Stimulated activated CD8-positive, alpha-beta memory T cell treated with anti-CD3 and anti-CD28 coated beads, Interleukin-4, amount 100 ng/mL, for 1 hour (primary cell): ENCODE data around the gene SIN3B.

Experiments used
- DNase-seq, 2 donors: peaks; one replicate each; pipeline ENCODE4 v3.0.0-alpha.2; 2020; ENCODE audit warnings: low read depth in 2 of 2, low spot score in 1 of 2

Gene SIN3B

DNA sequence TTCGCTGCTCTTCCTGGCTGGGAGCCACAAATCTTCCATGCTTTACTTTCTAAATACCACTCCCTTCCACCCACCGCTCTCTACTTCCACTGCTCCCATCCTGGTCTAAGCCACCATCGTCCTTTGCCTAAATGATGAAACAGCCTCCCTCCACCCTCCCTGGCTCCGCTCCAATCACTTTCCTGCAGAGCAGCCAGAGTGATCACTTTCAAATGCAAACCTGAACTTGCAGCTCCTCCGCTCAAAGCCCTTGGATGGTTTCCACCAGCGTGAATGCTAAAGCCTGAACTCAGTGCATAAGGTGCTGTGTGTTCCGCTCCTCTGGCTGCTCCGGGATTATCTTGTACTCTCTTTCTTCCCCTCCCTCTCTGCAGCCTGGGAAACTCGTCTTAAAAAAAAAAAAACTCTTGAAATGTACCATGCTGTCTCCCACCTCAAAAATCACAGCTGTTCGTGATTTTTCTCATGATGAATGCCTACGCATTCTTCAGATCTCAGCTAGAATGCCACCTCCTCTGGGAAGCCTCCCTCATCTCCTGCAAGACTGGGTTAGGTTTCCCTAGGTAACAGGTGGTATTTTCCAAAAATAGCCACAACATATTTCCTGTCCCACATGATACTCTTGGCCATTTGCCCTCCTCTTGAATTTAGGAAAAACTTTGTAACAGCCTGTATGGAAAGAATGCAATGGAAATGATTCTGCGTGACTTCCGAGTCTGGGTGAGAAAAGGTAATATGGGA is 3.7 kb upstream of the SIN3B start:
- no peak for DNase-seq

DNA sequence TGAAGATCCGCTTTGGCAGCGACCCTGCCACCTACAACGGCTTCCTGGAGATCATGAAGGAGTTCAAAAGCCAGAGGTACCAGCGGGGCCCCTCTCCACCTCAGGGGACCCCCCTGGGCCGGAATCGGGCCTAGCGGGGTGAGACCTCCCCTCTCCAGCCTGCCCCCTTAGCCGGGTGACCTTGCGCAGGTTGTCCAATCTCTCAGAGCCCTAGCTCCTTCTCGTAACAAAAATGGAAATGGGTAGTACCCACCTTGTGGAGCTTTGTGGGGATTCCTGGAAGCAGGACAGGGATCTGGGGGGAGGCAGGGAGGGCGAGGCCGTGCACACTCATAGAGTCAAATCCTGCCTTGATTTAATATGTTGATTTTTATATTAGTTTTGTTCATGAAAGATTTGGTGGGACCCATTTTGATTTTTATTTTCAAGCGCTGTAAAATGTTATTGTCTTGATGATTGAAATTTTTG is 658 bp downstream of the SIN3B start:
- no peak for DNase-seq

DNA sequence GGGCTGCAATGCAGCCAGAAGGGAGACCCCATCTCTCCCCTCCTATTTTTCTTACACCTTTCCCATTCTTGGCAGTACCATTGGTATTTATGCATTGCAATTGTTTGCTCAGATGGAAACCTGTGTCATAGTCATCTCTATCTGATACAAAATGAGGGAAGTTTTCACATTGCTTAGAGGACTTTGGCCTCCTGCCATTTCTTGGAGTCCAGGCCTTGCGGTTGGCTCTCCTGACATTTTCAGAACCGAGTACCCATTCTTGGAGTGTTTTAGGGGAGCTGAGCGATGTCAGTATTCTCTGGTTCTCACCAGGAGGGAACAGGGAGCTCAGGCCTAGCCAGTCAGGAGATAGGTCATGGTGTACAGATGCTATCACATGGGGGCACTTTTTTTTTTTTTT is 1.5 kb downstream of the SIN3B start:
- no peak for DNase-seq

DNA sequence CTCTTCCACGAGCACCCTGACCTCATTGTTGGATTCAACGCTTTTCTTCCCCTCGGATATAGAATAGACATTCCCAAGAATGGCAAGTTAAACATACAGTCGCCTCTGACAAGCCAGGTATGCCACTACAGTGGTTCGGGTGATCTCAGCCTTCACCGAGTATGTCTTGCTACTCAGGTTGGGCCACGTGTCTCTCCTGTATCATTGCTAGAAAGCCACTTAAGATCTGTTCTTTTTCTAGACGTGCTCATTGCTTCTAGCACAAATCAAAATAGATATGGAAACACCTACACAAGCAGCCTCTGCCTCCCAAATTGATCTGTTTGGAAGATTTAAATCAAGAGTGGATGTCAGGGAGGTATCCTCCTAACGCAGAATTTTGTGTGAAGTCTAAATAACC is 2.3 kb downstream of the SIN3B start:
- no peak for DNase-seq

DNA sequence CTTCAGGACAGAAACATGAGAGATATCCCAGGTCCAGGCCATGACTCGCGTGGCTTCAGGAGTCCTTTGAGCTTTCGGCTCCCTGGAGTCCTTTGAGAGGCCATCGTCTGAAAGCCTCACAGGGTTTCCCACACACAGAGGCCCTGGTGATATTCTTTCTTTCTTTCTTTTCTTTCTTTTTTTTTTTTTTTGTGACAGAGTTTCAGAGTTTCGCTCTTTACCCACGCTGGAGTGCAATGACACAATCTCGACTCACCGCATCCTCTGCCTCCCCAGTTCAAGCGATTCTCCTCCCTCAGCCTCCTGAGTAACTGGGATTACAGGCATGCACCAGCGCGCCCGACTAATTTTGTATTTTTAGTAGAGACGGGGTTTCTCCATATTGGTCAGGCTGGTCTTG is 5.5 kb downstream of the SIN3B start:
- DNase-seq, result no peak

DNA sequence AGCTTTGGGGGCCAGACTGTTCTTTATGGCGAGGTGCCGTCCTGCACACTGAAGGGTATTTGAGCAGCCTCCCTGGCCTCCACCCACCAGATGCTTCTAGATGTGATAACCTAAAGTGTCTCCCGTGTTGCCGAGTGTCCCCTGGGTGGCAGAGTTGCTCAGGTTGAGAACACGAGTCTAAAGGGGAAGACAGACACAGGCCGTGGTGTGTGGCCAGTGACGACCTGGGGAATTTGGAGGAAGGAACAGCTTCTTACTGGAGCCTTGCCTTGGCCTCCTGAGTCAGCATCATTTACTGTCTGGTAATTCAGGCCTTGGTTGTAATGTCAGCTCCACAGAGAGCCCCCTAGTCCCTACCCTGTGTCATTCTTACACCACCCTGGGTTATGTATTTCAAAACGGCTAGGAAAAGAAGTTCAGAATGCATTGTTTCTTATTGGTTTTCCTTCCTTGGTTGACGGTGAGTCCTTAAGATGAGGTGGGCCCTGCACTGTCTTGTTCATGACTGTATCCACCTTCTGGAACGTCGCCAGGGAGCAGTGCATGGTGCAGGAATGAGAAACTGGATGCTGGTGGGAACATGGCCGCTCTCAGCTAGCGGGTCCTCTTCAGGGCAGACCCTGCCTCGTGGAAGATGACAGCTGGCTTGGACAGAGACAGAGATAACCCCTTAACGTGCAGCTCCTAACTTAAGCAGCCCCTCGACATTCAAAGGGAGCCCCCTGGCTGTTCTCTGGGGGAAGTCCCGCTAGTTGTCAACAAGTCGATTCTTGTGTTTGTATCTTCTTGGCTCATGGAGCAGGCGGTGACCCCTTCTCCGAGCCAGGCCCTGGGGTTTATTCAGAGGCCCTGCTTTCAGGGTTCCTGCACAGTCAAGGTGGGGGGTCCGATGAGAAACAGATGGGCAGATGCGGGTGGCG is 7.2 kb downstream of the SIN3B start:
- DNase-seq, result no peak

DNA sequence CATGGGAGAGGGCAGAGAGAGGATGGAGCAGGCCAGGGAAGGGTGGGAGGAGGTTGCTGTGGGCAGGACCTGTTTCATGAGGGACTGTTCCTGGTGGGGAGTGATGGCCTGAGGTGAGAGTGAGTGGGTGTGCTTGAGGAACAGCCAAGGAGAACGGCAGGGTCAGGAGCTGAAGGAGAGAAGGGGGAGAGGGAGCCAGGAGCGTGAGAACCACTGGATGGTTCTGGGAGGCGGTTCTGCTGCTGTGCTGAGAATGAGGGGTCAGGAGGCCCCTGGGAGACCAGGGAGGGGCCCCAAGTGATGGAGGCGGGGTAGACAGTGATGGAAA is 7.8 kb downstream of the SIN3B start:
- no peak for DNase-seq

DNA sequence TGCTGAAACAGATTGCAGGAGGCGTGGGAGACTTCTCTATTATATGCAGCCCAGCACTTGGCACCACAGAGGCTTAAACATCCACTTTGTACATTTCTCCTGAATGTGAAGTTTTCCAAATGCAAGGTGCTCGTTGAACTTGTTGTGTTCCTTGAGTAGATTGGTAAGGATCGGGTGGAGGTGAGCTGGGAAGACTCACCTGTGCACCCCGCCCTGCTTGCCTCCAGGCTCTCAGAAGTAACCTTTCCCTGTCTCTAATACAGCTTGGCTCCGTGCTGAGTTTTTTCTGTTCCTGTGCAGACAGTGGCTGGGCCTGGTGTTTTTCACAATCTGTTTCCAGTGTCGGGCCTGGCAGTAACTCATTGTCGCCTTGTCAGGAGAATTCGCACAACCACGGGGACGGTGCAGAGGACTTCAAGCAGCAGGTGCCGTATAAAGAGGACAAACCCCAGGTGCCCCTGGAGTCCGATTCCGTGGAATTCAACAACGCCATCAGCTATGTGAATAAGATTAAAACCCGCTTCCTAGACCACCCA is 12.3 kb downstream of the SIN3B start:
- no peak for DNase-seq

DNA sequence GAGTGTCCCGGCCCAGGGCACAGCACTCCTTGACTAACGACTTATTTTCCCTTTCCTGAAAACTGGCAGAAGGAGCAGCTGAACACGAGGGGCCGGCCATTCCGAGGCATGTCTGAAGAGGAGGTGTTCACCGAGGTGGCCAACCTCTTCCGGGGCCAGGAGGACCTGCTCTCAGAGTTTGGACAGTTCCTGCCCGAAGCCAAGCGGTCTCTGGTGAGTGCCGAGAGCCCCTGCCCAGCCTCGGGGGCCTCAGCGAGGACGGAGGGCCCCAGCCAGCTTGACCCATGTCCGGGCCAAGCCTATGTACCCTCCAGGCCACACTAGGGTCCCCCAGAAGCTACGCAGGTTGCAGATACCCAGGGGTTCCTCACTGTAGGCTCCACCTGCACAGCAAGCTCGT is 17.7 kb downstream of the SIN3B start:
- DNase-seq, result no peak

DNA sequence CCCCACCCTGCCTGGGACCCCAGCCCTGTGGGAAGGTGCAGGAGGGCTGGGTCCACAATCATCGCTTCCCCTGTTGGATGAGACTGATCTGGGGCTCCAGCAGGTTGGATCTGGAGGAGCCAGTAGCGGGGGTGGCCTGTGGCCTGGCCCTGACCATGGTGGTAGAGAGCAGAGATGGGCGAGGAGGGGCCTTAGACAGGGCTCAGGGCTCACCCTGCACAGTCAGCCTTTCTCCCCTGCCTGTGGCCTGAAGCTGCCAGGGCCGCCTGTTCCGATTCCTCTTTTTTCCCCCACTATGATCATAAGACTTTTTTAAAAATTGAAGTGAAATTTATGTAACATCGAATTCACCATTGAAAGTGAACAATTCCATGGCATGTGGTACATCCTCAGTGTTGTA is 18.2 kb downstream of the SIN3B start:
- DNase-seq, result no peak

DNA sequence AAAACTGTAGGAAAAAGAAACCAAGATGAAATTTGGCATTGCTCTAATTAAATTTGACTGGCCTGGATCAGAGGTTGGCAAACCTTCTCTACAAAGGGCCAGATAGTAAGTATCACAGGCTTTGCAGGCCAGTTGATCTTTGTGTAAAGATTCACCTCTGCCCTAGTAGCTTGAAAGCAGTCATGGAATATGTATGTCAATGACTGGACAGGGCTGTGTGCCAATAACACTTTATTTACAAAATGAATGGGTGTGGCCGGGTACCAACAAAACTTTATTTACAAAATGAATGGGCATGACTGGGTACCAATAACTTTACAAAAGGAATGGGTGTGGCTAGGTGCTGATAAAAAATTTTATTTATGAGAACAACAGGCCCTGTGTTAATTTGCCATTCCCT is 20.0 kb downstream of the SIN3B start:
- no peak for DNase-seq

DNA sequence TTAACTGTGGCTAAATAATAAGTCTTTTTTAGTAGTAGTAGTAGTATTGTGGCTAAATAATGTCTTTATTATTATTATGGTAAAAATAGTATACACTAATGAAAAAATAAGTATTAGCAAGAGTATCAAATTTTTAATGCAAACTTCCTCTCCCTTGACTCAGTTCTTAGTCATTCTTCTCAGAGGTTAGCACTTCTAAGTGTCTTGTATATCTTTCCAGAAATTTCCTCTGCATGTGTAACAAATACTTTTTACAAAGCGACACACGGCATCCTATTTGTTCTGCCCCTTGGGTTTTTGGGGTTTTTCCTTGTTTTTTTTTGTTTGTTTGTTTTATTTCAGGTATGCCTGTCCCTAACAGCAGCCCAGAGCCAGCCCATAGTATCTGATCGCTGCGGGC is 20.9 kb downstream of the SIN3B start:
- no peak for DNase-seq

DNA sequence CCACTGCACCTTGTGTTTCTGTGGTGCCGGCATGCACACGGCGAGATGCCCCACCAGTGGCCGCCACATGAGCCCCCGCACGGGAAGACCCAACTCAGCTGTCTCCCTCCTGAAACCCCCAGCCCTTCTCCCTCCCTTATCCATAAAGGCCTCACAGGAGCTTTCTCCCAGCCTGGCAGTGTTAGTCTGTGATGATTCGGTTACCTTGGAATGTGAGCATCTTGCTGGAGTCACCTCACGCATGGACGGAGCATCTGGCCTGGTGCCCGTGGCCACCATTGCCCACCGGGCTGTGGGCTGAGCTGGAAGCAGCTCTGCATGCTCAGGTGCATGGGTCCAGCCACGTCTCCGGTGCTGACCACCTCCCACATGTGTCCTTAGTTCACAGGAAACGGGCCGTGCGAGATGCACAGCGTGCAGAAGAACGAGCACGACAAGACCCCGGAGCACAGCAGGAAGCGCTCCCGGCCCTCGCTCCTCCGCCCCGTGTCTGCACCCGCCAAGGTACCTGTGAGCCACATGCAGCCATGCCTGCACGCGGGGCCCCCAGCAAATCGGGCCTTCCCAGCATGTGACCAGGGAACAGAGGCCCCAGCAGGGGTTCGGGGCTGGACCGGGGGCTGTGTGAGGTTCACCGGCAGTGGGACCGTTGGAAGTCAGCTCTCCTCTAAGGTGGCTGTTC is 22.0 kb downstream of the SIN3B start:
- DNase-seq, result no peak

DNA sequence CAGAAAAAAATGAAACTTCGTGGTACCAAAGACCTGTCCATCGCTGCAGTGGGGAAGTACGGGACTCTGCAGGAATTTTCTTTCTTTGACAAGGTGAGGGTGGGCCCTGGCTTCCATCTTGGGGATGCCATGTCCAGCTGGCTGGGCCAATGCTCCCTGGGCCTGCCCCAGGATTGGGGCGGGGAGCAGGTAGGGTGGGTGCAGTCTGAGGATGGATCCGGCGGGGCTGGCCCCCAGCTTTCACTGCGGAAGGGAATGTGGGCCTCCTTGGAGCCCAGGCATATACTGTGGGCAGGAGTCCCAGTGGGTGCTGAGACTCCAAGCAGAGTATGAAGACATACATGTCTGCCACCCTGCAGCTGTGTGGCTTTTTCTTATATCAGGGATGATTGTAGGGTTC is 23.9 kb downstream of the SIN3B start:
- no peak for DNase-seq

DNA sequence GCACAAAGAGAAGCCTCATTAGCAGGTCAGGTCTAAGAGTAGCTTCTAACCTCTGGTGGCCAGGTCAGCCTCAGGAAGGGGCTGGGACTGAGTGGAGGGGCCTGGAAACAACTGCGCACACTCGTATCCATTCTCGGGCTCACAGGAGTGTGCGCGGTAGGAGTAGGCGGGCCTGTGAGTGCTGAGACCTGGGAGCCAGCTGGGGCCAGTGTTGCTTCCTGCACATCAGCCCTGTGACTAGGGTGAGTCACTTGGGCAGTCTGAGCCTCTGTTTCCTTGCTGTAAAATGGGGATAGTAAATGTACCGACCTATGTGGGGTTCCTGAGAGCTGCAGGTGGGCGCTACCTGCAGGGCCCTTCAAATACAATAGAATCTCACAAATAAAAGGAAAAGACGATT is 26.9 kb downstream of the SIN3B start:
- DNase-seq, result no peak

DNA sequence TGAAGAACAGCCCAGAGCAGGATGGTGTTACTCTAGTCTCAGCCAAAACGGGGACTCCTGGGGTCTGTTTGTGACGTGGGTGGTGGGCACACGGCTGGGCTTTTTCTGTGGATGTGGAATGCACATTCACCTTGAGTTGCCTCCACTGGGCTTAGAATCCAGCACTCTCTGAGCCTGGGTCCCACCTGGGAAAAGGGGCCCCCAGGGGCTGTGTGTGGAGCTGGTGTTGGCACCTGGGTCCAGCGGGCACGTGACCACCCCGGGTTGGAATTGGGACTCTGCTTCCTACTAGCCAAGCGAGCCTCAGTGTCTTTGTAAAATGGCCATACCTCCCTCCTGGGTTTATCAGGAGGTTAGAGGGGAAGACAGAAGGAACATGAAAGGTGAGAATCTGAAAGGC is 30.4 kb downstream of the SIN3B start:
- DNase-seq, result no peak

DNA sequence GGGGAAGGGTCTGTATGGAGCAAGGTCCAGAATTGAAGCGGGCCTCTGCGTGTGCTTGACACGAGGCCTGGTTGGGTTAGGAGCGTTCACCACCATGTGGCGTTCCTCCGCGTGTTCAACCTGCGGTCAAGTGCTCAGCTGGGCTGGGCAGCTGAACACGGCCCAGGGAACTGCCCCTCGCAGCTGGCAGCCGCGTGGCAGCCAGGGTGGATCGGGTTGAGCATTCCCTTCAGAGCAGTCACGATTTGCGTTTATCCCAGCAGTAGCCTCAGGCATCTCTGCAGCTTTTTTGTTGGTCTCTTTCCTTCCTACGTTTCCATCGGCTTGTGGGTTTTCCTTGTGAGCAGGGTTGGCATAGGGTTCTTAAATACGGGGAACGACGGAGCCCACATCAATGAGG is 30.9 kb downstream of the SIN3B start:
- DNase-seq, result no peak

DNA sequence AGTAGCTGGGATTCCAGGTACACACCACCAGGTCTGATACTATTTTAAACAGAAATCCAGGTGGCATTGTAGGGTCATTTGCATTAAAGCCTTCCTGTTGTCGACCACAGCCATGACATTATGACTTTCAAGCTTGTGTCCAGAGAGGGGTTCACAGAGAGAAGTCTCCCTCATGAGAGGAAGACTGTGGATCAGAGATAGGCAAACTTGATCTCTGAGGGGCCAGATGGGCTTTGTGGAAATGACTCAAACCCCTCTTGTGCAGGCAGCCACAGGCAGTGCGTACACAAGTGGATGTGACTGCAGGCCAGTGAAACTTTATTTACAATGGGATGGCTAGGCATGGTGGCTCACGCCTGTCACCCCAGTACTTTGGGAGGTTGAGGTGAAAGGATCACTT is 31.8 kb downstream of the SIN3B start:
- DNase-seq, result no peak

DNA sequence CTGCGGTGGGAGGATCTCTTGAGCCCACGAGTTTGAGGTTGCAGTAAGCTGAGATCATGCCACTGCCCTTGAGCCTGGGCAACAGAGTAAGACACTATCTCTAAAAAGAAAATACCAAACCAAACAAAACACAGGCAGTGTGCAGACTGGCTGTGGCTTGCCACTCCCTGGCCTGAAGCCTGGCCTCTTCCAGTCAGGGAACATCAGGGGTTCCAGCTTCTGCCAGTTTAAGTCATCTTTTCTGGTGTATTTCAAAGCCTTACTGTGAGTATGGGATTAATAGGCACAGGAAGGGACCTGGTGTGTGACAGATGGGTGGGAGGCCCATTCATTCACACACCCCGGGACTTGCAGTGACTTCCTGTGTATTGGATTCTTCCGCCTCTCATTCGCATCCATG is 32.6 kb downstream of the SIN3B start:
- no peak for DNase-seq

DNA sequence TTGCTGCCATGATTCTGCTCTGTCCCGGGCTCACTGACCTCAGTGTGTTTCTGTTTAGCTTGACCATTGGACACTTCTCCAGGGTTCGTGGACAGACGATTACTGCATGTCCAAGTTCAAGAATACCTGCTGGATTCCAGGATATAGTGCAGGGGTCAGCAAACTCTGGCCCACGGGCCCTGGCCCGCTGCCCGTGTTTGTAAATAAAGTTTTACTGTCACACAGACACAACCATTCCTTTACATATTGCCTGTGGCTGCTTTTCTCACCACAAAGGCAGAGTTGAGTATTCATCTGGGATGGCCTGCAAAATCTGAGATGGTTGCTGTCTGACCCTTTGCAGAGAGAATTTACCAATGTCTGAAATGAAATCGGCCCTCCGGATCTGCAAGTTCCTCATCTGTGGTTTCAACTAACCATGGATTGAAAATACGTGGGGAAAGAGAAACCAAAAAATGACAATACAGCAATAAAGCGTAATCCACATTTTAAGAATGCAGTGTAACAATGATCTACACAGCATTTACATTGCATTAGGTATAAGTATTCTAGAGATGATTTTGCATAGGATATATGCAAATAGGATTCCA is 33.7 kb downstream of the SIN3B start:
- DNase-seq, result no peak

DNA sequence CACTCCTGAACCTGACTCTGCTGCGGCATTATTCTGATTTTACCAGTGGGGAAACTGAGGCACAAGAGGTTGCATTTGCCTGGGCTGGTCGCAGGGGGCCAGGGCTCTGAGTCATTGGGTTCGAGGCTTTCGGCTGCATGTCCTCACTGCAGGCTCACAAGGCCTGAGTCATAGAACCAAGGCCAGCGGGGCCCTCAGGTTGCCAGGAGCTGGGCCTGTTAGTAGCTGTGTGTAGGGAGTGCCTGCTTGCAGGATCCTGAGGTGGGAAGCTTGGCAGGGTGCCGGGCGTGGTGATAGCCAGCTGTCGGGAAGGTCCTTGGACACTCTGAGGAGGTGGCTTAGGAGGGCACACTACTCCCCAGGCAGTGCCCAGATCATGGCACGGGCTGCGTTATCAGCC is 38.0 kb downstream of the SIN3B start:
- DNase-seq, result no peak
